Embryonic facial prominence (tissue), 1 donor: ENCODE measurements around the gene ARL15.
"Not testable (repeated sequence)": the region's sequence is repeated elsewhere in the genome, so short reads cannot be mapped to it uniquely, and the experiment has no call there.

Source experiments
- DNase-seq: peaks from one replicate; pipeline ENCODE4 v3.0.0-alpha.2; 2016; ENCODE audit errors: extremely low spot score

Gene ARL15

DNA sequence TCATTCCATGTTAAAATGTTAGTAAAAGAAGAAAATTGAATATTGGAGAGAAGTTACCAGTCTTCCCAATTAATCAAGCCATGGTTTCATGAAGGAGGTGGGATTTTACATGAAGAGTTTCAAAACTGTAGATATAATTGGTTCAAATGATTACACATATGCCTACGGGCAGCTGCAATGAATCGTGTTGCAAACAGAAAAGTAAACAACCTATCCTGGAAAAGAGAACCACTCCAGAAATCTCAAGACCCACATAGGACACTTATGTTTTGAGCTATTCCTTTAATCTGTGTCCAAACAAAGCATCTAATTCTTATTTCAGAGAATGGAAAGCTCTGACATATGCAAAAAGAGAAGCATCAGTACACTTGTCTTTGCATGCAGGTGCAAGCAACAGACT is 409.7 kb downstream of the ARL15 start:
- no peak for DNase-seq

DNA sequence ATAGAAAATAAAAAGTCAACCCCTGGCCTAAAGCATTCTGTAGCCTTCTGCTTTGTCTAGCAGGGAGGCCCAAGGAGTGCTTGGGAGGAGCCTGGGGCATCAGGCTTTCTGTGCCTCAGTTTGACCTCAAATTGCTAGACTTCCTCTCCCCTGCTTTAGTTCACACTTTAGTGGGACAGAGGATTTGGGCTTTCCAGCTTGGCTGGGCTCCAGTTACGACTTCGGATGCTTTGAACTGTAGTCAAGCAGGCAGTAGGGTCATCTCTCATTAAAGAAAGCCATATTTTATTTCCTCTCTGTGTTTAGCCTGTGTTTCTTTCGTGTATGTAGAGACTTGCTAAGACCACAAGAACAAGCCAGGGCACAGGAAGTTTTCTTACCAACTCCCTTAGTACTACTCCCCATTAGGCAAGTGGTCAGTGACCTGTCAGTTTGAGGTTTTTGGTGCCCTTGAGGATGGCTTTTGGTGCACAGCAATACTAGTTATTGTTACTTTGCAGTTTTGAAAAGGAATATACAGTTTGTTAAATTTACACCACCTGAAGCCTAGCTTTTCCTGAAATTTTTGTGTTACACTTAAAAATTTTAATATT is 415.2 kb downstream of the ARL15 start:
- no peak for DNase-seq

DNA sequence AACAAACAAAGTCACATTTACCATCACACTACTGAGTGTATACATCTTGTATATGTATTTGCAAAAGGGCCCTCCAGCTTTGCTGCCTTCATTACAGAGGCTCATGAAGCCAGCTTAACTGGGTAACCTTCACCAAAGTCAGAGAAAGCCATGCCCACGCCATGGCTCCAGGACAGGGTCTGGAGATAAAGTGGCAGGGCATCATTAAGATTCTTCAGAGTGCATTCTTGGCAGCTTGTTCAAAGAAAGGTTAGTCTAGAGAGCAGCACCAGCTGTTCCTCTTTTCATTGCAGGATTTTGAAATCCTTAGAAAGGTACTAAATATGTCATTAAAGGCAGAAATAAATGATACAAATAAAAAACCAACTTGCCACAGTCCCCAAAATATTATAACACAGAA is 416.7 kb downstream of the ARL15 start:
- no peak for DNase-seq

DNA sequence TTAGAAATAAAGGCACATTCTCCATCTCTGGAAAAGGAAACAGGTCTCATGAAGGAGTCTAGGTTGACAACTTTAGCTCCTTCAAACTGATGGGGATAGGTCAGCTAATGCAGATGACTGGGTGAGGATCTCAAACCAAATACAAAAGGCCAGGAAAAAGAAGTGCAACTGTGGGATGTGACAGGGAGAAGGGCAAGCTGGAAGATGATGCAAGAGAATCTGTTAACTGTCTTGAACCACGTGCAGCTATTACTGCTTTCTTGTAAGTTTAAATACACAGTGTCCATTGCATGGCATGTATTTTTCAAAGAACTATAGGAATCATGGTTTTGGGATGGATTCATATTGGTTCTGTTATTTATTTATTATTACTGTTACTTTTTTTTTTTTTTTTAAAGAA is 418.1 kb downstream of the ARL15 start:
- DNase-seq: no peak

DNA sequence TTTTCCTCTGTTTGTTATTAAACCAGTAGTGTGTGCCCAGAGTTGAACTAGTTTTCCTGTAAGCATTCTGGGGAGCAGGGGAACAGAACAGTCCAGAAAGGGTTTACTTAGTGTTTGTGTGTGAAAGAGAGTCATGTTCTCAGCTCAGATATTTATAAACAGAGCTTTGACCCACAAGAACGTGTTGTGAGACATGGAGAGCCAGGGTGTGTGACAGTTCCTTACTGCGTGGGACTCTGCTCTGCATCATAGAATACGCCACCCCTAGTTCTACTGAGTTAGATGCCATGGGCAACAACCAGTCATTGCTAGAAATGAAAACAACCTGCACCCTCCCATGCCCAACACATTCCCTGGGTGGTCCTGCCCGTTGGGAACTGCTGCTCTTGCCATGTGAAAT is 419.2 kb downstream of the ARL15 start:
- DNase-seq: no peak

DNA sequence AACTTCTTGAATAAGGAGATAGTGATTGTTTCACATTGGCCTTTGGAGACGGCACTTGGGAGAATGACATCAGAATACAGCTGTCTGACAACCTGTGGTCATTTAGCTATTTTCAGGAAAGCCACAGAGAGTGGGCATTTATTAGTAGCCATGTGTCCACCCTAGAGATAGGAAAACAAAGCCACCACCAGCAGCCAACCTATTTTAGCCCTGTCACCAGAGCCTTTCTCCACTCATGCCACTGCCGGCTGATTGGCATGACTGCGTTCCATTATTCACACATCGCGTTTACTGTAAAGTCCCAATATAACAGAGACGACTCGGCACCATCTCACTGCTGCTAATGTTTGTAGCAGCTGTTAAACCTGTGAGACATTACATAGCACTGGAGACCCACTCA is 419.9 kb downstream of the ARL15 start:
- no peak for DNase-seq

DNA sequence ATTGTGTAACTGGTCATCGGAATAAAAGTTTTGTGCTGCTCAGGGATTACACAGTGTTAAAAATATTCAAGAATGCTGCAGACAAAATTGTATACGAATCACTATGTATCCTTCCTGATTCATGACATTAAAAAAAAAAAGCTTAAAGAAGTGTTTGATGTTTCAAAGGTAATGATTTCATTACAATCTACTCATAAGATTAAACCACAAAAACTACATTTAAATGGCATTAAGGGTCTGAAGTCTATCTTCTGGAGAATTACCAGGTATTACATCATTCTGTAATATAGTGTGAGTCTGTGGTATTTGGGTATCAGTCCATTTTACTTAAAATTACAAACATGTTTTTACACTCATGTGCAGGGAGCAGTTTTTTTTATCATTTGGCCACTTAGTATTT is 425.5 kb downstream of the ARL15 start:
- no peak for DNase-seq

DNA sequence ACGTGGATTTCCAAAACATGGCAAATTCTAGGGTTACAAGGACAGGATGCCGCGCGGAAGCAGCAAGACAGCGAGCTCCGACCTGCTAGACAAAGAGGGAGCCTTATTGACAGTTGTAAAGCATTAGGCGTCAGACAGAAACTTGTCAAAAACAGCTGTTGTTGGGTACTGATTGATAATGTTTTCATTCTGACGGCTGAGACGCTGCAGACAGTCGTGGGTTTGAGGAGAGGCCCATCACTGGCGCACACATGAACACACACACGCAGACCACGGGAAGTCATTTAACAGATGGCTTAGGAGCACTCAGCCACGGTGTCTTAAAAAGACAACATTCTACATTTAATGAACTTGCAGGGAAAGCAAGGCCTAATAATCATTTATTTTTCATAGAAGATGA is 426.0 kb downstream of the ARL15 start:
- no peak for DNase-seq

DNA sequence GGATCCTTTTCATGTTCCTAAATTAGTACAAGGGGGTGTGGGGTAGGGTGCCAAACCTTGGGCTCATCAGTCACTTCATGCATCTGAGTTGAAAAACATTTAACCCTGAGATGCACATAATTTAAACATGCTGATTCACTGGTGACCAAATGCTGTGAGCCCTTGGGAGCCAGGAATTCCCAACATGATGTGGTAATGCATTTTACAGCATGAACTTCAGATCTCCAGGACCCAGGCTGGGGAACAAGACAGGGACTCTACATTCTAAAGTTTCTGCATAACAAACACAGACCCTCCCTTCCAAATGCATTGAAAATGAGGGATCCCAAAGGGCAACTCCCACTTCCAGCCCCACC is 427.7 kb downstream of the ARL15 start:
- DNase-seq: no peak

DNA sequence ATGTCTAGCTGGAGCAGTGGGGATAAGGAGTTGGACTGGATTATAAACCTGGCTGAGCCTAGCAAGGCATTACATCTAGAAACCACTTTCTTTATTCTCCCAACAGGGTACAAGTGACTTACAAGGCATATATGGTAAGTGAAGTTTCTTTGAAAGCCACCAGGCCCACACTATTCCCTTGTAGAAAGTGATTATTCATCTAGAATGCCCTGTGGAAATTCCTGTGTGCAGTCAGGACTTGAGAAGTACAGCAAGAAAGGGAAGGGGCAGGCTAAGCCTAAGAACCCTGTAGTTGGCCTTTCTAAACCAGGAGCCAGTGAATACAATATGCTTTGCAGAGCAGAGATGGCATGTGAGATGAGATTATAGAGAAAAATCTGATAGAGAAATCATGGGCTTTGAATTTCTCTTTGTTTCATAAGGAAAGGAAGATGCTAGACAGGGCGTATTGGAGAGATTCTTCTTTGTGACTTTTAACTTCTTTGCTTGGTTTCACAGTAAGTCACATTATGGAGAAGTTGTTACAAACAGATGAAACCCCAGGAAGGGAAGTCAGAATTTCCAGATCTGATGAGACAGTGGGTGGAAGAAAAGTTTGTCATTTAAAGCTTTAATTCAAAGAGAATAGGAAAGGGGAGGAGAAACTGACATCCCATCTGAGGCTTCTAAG is 428.2 kb downstream of the ARL15 start:
- DNase-seq: no peak

DNA sequence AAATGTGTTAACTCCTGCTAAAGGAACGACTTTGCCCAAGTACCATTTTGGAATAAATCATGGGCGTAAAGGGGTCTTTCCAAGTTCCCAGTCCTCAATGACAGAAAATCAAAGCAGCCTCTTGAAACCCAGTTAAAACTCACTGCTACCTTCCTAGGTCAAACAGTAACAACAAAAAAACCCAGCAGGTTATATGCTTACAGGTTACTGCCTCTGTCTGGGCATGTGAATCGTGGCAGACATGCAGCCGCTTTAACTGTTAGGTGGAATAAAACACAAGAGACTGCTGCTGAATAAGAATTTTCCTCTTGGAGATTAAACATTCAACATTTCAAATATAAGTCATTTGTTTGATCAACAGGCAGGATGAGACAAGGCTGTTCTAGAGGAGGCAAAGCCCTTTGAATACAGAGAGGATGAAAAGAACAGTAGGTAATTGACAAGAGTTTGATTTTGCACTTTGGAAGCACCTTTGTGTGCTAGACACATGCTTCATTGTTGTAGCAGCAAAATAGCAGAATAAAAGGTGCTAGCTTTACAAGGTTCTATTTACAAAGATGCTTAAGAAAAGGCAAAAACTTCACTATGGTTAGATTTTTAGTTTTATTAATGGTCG is 430.6 kb downstream of the ARL15 start:
- no peak for DNase-seq

DNA sequence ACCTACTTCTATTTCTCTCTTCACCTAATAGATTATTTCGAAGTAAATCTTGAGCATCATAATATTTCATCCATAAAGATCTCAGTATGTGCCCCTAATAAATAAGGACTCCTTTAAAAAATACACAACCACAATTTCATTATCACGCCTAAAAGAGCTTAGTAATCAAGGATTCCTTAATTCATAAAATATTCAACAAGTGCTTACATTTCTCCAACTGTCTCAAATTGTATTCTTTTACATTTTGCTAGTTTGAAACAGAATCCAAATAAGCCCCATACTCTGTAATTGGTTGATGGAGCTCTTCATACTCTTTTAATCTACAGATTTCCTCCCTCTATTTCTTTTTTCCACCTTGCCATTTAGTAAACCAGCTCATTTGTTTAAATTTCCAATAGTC is 432.4 kb downstream of the ARL15 start:
- no peak for DNase-seq

DNA sequence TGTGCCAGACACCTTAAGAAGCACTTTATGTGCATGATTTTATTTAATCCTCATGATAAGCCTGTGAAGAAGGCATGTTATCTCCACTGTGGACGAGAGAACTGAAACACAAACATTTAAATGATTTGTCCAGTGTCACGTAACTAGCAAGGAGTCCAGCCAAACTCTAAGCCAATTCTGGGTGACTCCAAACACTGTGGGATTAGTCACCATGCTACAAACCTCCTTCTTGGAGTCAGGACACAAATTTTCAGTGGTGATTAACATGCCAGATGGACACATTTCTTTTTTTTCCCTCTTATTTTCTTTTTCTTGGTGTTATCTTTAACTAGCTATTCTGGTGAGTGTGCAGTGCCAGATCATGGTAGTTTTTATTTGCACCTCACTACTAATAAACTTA is 433.1 kb downstream of the ARL15 start:
- DNase-seq: no peak

DNA sequence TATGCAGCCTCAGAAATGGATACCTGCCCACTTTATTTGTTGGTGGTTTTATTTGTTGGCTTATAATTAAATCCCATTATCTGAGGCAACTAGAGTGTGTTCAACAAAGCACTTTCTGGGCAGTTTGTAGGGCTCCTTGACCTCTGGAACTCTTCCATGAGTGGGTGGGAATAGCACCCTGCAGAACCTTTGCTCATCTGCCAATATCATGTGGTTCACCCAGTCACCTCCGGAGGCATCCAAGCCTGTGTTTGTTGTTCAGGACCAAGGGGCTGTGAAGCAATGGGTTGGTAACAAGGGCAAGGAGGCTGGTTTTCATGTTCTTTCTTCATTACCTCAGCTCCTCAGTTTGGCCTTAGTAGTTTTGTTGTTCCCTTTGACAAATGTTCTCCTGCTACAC is 436.0 kb downstream of the ARL15 start:
- DNase-seq: no peak

DNA sequence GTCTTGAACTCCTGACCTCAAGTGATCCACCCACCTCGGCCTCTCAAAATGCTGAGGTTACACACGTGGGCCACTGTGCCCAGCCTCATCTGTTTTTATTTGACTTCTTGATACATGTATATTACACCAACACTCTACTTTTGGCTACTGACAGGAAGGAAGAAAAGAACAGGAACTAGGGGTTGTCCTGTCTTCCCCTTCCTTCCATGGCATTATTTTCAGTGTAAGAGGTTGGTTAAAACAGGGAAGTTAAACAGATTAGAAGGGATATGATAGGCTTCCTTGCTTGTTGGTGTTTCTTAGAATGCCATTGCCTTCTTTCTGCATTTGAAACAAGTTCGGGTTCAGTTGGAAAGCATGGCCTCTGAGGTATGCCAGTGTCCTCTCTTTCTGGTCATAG is 437.1 kb downstream of the ARL15 start:
- no peak for DNase-seq

DNA sequence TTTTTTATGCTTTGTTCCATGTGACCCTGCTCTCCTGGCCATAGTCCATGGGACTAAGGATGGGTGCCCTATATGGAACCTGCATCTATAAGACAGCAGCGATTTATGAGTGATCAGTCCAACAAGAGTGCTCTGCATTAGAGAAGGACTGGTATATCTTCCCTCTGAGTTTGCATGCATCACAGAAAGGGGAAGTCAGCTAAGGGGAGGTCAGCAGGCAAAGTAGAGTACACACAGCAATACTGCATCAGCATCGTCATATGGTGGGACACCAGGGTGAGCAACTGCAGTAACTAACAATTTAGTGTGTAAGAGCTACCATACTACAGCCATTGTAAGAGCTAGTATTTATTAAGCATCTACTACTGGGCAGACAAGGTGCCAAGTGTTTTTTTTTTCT is 438.6 kb downstream of the ARL15 start:
- no peak for DNase-seq

DNA sequence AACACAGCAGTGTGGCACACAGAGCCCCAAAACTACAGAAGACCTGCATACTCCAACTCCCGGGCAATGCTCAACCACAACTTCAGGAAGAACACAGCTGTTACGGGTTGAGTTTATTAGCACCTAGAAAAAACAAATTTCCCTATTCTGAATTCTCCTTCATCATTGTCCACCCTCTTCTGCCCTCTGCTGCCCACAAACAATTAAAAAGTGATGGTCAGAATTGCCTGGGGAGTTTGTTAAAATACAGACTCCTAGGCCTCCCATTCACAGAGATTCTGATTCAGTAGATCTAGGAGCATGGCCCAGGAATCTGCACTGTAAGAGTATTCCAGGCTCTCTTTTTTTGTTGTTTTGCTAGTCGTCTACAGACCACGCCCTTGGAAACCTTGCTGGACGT is 439.3 kb downstream of the ARL15 start:
- no peak for DNase-seq

DNA sequence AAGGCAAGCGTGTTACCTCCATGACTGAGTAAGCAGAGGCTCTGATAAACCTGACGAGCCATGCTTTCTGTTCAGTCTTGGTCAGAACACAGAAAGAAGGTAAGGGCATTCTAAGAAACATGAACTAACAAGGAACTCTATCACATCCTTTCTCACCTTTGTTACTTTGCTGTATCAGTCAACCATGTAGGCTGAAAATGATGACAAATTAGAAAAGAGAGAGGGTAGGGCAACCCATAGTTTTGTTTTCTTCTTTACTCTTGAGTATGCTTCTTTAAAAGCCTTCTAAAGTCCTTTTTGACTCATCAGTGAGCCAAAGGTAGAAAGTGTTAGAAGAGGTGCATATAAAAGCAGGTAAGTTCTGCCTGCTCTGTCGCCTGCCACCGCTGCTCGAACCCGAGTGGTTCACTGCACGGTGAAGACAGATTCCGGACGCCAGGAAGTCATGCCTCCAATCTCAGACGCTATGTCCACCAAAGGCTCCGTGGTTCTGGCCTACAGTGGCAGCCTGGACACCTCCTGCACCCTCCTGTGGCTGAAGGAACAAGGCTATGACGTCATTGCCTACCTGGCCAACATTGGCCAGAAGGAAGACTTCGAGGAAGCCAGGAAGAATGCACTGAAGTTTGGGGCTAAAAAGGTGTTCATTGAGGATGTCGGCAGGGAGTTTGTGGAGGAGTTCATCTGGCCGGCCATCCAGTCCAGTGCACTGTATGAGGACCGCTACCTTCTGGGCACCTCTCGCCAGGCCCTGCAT is 451.5 kb downstream of the ARL15 start:
- no peak for DNase-seq

DNA sequence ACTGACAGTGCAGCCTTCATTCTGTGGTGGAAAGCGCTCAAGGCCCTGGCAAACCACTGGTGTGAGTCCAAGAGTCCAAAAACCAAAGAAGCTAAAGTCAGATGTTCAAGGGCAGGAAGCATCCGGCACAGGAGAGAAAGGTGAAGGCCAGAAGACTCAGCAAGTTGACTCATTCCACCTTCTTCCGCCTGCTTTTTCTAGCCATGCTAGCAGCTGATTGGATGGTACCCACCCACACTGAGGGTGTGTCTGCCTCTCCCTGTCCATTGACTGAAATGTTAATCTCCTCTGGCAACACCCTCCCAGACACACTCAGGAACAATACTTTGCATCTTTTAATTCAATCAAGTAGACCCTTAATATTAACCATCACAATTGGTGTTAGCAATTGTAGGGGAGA is 453.9 kb downstream of the ARL15 start:
- no peak for DNase-seq

DNA sequence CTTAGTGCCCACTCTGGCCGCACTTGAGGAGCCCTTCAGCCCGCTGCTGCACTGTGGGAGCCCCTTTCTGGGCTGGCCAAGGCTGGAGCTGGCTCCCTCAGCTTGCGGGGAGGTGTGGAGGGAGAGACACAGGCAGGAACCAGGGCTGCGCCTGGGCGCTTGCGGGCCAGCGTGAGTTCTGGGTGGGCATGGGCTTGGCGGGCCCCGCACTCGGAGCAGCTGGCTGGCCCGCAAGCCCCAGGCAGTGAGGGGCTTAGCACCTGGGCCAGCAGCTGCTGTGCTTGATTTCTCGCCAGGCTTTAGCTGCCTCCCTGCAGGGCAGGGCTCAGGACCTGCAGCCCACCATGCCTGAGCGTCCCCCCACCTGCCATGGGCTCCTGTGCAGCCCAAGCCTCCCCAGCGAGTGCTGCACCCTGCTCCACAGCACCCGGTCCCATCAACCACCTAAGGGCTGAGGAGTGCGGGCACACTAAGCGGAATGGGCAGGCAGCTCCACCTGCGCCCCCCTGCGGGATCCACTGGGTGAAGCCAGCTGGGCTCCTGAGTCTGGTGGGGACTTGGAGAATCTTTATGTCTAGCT is 473.4 kb downstream of the ARL15 start:
- not testable (repeated sequence) for DNase-seq

DNA sequence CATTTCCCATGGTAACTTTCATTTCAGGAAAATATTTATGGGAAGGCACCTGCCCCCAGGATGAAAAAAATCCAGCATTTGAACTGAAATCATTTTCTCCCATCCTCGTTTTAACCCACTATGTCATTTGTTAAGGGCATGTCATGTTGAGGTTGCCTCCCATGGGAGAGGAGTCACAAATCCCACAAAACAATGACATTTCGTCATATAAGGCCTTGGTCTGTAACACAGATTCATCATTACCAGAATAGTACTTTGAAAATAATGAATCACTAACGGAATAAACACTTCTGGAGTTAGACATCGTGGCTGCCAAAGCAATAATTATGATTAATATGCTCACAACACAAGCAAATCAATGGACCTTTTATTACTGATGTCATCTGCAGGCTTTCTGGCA is 475.9 kb downstream of the ARL15 start:
- no peak for DNase-seq
